OCI-LY1 (cell line): ENCODE results near the gene QSER1.

Source experiments
- H2AFZ ChIP-seq: fragments of 200-600 bp; sonication (generic), shearing (Covaris generic); 2 replicates; pipeline ENCODE4 v1.6.0; 2014; ENCODE audit warnings: antibody characterized with exemption, mild to moderate bottlenecking, low read length
- H3F3A ChIP-seq: fragments of 200-600 bp; sonication (generic), shearing (Covaris generic); 2 replicates; pipeline ENCODE4 v1.6.0; 2014; ENCODE audit warnings: mild to moderate bottlenecking, antibody characterized with exemption, low read length, moderate library complexity; ENCODE audit not compliant: insufficient read depth
- H3K27ac ChIP-seq: fragments of 200-600 bp; sonication (generic); 2 replicates; pipeline ENCODE4 v1.5.1; 2014; ENCODE audit warnings: low read length, mixed run types, mild to moderate bottlenecking, low read depth; ENCODE audit not compliant: poor library complexity, severe bottlenecking
- H3K27me3 ChIP-seq: fragments of 200-600 bp; sonication (generic); 2 replicates; pipeline ENCODE4 v1.6.0; 2014; ENCODE audit warnings: antibody characterized with exemption, mild to moderate bottlenecking, low read length, moderate library complexity; ENCODE audit not compliant: insufficient read depth
- H3K36me3 ChIP-seq: fragments of 200-600 bp; sonication (generic); 2 replicates; pipeline ENCODE4 v1.6.1; 2014; ENCODE audit warnings: mild to moderate bottlenecking, antibody characterized with exemption, low read length, moderate library complexity, mixed read lengths; ENCODE audit not compliant: insufficient read depth
- H3K4me1 ChIP-seq: fragments of 200-600 bp; sonication (generic); 2 replicates; pipeline ENCODE4 v1.5.1; 2014; ENCODE audit warnings: mild to moderate bottlenecking, low read length, moderate library complexity; ENCODE audit not compliant: insufficient read depth, severe bottlenecking
- H3K4me2 ChIP-seq: fragments of 200-600 bp; sonication (generic), shearing (Covaris generic); 2 replicates; pipeline ENCODE4 v1.6.1; 2014; ENCODE audit warnings: low read length
- H3K4me3 ChIP-seq: fragments of 200-600 bp; sonication (generic); 2 replicates; pipeline ENCODE4 v1.5.1; 2014; ENCODE audit warnings: low read length, low read depth, mild to moderate bottlenecking, mixed read lengths; ENCODE audit not compliant: poor library complexity, severe bottlenecking
- H3K79me2 ChIP-seq: fragments of 200-600 bp; shearing (Covaris generic); 2 replicates; pipeline ENCODE4 v1.6.1; 2016; ENCODE audit warnings: mixed run types, low read length, mixed read lengths; ENCODE audit not compliant: insufficient read depth
- H3K9ac ChIP-seq: fragments of 200-600 bp; sonication (generic), shearing (Covaris generic); 2 replicates; pipeline ENCODE4 v1.6.1; 2014; ENCODE audit warnings: mild to moderate bottlenecking, low read length, mixed read lengths
- H3K9me2 ChIP-seq: fragments of 200-600 bp; sonication (generic), shearing (Covaris generic); 2 replicates; pipeline ENCODE4 v1.6.1; 2014; ENCODE audit warnings: low read depth, mild to moderate bottlenecking, low read length, mixed read lengths
- H3K9me3 ChIP-seq: fragments of 200-600 bp; shearing (Covaris generic); 2 replicates; pipeline ENCODE4 v1.6.1; 2014; ENCODE audit warnings: low read length, mixed read lengths
- H4K20me1 ChIP-seq: fragments of 200-600 bp; sonication (generic), shearing (Covaris generic); 2 replicates; pipeline ENCODE4 v1.6.0; 2016; ENCODE audit warnings: mild to moderate bottlenecking, low read length; ENCODE audit not compliant: insufficient read depth
- EZH2 ChIP-seq: fragments of 200-600 bp; sonication (generic), shearing (Covaris generic); IDR thresholded peaks from 2 replicates; pipeline ENCODE4 v1.8.0; 2017; ENCODE audit warnings: borderline replicate concordance, mixed run types, mild to moderate bottlenecking, antibody characterized with exemption, low read length, moderate library complexity, mixed read lengths
- TF ChIP-seq, protein P1 (sequence below): fragments of 200-600 bp; sonication (generic), shearing (Covaris generic); IDR thresholded peaks from 2 replicates; pipeline ENCODE4 v1.5.1; 2017; ENCODE audit warnings: mild to moderate bottlenecking, antibody characterized with exemption, low read length, moderate library complexity, mixed read lengths

The QSER1 gene

DNA sequence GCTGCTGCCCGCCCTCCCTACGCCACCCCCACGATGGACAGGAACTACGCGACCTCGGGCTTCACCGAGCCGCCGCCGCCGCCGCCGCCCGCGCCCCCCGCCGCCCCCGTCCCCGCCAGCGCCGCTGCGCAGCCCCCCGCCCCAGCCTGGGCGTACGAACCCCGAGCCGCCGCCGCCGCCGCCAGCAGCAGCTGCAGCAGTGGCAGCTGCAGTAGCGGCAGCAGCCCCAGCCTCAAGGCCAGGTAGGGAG lies 407 bp downstream of the QSER1 start:
- Histone ChIP-seq H3K4me3 (peak overlapping the region; percentile 93), H3K4me1 (peaks cover 27% of the 10 kb centered on the region), H3K79me2 (peaks cover 40% of the 10 kb centered on the region), H3K9me2 (no peaks in the 10 kb centered on the region), H3F3A (no peaks in the 10 kb centered on the region), H3K9ac (peak overlapping the region; percentile 98), H3K36me3 (no peaks in the 10 kb centered on the region), H3K27ac (peak overlapping the region; percentile 64), H2AFZ (no peak overlapping the region), H3K27me3 (no peaks in the 10 kb centered on the region), H3K9me3 (no peaks in the 10 kb centered on the region), H3K4me2 (peak overlapping the region; percentile 90; the same call in 1 of the 2 replicates), H4K20me1 (no peaks in the 10 kb centered on the region)
- TF ChIP-seq, protein P1, sequence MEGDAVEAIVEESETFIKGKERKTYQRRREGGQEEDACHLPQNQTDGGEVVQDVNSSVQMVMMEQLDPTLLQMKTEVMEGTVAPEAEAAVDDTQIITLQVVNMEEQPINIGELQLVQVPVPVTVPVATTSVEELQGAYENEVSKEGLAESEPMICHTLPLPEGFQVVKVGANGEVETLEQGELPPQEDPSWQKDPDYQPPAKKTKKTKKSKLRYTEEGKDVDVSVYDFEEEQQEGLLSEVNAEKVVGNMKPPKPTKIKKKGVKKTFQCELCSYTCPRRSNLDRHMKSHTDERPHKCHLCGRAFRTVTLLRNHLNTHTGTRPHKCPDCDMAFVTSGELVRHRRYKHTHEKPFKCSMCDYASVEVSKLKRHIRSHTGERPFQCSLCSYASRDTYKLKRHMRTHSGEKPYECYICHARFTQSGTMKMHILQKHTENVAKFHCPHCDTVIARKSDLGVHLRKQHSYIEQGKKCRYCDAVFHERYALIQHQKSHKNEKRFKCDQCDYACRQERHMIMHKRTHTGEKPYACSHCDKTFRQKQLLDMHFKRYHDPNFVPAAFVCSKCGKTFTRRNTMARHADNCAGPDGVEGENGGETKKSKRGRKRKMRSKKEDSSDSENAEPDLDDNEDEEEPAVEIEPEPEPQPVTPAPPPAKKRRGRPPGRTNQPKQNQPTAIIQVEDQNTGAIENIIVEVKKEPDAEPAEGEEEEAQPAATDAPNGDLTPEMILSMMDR = no peak
- TF ChIP-seq EZH2 = no peak

DNA sequence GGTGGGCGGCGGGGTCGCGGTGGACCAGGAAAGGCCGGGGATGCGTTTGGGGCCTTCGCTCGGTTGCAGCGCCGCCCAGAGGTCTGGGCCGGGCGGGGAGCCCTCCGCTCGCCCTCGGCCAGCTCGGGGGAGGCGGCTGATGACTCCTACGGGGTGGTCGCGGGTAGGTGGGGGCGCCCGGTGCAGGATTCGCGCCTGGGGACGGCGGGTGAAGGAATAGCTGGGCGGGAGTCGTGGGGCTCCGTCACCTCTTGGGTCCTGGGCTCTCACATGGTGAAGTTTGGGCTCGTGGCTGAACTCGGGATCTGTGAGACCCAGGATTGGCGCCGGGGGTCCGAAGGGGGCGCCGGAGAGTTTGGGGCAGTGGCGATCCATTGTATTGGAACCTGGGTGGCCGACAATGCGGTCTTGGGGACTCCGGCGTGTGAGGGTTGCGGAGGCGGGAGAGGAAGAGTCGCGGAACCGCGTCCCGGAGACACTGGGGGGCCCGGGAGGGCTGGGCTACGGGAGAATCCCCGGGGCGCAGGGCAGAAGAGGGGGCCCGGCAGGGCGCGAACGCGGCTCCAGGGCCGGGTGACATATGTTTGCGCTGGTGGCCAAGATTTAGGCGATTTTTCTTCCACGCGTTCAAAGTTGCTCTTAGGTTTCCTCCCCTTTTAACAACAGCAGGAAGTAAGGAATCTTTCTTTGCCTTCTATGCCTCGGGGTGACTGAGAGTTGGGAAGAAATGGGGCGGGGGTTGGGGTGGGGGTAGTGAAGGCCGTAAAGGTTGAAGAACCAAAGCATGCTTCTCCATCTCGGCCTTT lies 935 bp downstream of the QSER1 start:
- peak overlapping the region; percentile 93 for H3K4me3 ChIP-seq
- H3F3A ChIP-seq = no peaks in the 10 kb centered on the region
- peak overlapping the region; percentile 64 for H3K27ac ChIP-seq
- H3K9ac ChIP-seq = peak overlapping the region; percentile 98
- H3K36me3 ChIP-seq = no peaks in the 10 kb centered on the region
- no peaks in the 10 kb centered on the region for H4K20me1 ChIP-seq
- H3K4me1 ChIP-seq = peaks cover 27% of the 10 kb centered on the region
- no peak overlapping the region for H2AFZ ChIP-seq
- peak overlapping the region; percentile 90 for H3K4me2 ChIP-seq
- H3K9me2 ChIP-seq = no peaks in the 10 kb centered on the region
- no peaks in the 10 kb centered on the region for H3K9me3 ChIP-seq
- no peaks in the 10 kb centered on the region for H3K27me3 ChIP-seq
- H3K79me2 ChIP-seq = peaks cover 43% of the 10 kb centered on the region
- TF ChIP-seq EZH2 = no peak
- TF ChIP-seq, protein P1 = peak; percentile 70

DNA sequence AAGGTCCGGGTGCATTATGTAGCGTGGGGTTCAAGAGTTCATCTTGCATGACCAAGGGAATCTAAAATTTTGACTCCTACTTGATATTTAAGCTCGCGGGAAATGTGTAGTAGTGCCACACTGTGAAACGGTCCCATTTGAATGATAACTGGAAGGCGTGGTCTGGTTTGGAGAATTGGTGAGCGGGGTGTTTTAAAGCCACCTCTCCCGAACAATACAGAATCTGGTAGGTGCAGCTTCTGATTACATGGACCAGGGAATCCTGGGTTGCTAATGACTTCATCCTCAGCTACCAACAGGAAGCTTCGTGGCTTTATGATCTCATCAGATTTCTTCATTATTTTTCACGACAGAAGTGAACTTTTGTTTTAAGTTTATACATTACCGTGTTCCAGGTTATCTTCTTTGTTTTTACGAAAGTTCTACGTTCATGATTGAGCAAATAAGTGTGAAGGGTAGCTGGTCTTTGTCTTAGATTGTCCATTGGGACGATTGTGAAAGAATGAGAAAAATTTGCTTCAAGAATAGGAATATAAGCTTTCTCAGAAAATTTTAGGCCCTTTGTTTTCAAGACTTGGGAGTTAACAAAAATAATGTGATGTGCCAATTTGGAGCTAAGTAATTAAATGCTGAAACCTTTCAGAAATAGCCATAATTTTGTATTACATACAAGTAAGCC lies 1.7 kb downstream of the QSER1 start:
- no peak overlapping the region for H2AFZ ChIP-seq

More for the DNA sequence above, 1.7 kb downstream of the QSER1 start:
- Histone ChIP-seq H4K20me1 (no peaks in the 10 kb centered on the region), H3K9me2 (no peaks in the 10 kb centered on the region), H3K79me2 (peaks cover 49% of the 10 kb centered on the region), H3K27me3 (no peaks in the 10 kb centered on the region), H3K4me2 (peak overlapping the region; percentile 90), H3K4me1 (peaks cover 27% of the 10 kb centered on the region), H3K36me3 (no peaks in the 10 kb centered on the region; the same call in 1 of the 2 replicates), H3K4me3 (peak overlapping the region; percentile 93), H3F3A (no peaks in the 10 kb centered on the region), H3K27ac (peak overlapping the region; percentile 64), H3K9me3 (no peaks in the 10 kb centered on the region), H3K9ac (peak overlapping the region; percentile 98)
- no peak for TF ChIP-seq EZH2
- TF ChIP-seq, protein P1 = no peak
